LoVo (cell line): ENCODE results near the gene COX4I1.
A peak's percentile ranks its signal among the peaks of the same experiment; 100 is the strongest.

Source experiments
- DNase-seq: peaks from one replicate; pipeline ENCODE4 v3.0.0-alpha.2; 2016; ENCODE audit warnings: low spot score

Gene COX4I1

GRCh38 chr16:85767531-85767930, 32.0 kb upstream of the COX4I1 start:
- DNase-seq = peak; percentile 58

GRCh38 chr16:85768199-85768598, 31.3 kb upstream of the COX4I1 start:
- DNase-seq = no peak

- no peak for DNase-seq
Observed at GRCh38 chr16:85770741-85771140, 28.8 kb upstream of the COX4I1 start.

GRCh38 chr16:85773044-85773443, 26.5 kb upstream of the COX4I1 start:
- DNase-seq = no peak

- DNase-seq = no peak
Observed at GRCh38 chr16:85774136-85774535, 25.4 kb upstream of the COX4I1 start.

GRCh38 chr16:85774811-85775210, 24.7 kb upstream of the COX4I1 start:
- DNase-seq = no peak

- no peak for DNase-seq
Observed at GRCh38 chr16:85777583-85778310, 21.7 kb upstream of the COX4I1 start.

GRCh38 chr16:85778873-85779272, 20.6 kb upstream of the COX4I1 start:
- no peak for DNase-seq

- no peak for DNase-seq
Observed at GRCh38 chr16:85780281-85780680, 19.2 kb upstream of the COX4I1 start.

- DNase-seq = no peak
Observed at GRCh38 chr16:85781156-85781555, 18.3 kb upstream of the COX4I1 start.

GRCh38 chr16:85781695-85782370, 17.7 kb upstream of the COX4I1 start:
- no peak for DNase-seq

GRCh38 chr16:85782451-85782850, 17.0 kb upstream of the COX4I1 start:
- DNase-seq = no peak

- DNase-seq = no peak
Observed at GRCh38 chr16:85783441-85783840, 16.1 kb upstream of the COX4I1 start.

GRCh38 chr16:85784813-85785212, 14.7 kb upstream of the COX4I1 start:
- DNase-seq = no peak

- DNase-seq = no peak
Observed at GRCh38 chr16:85785927-85786326, 13.6 kb upstream of the COX4I1 start.

- no peak for DNase-seq
Observed at GRCh38 chr16:85788819-85789218, 10.7 kb upstream of the COX4I1 start.

- DNase-seq = no peak
Observed at GRCh38 chr16:85789773-85790172, 9.7 kb upstream of the COX4I1 start.

GRCh38 chr16:85793662-85794298, 5.7 kb upstream of the COX4I1 start:
- no peak for DNase-seq

- no peak for DNase-seq
Observed at GRCh38 chr16:85794696-85795095, 4.8 kb upstream of the COX4I1 start.

GRCh38 chr16:85796152-85796551, 3.3 kb upstream of the COX4I1 start:
- no peak for DNase-seq

GRCh38 chr16:85796599-85796998, 2.9 kb upstream of the COX4I1 start:
- DNase-seq = no peak

GRCh38 chr16:85798283-85798776, 1.2 kb upstream of the COX4I1 start:
- DNase-seq = no peak

- no peak for DNase-seq
Observed at GRCh38 chr16:85798901-85799496, 496 bp upstream of the COX4I1 start.
